Pancreas (tissue), 10 donors: Measurements from ENCODE around the gene PFKFB4. TPM values are rescaled to one million over a fixed set of nuclear protein-coding genes. Genes with fewer than 3 reads are reported as not detected.

Source experiments
- ATAC-seq, 4 donors: fragments of 200-7000 bp; cut with Tn5 transposase; one replicate each; pipeline versions ENCODE4 v1.8.0 to v1.9.1; 2020; ENCODE audit warnings: mild to moderate bottlenecking in 4 of 4, moderate library complexity in 4 of 4
- DNase-seq, 6 donors: peaks; one replicate each; pipeline ENCODE4 v3.0.0-alpha.2; 2020
- FAIRE-seq: peaks from 2 replicates; lab custom pipeline; 2012; peaks lifted over from hg19 to GRCh38; lab: Jason Lieb, UNC
- H3K27ac ChIP-seq, 4 donors: fragments of 200-600 bp; sonication (generic); 1 replicate in 3 of 4; 2 replicates in 1 of 4; pipeline versions ENCODE4 v1.5.0 to v1.8.0; 2020
- H3K27me3 ChIP-seq, 4 donors: fragments of 200-600 bp; one replicate each; pipeline ENCODE4 v1.8.0; 2021
- H3K36me3 ChIP-seq, 3 donors: fragments of 200-600 bp; sonication (generic) in 1 of 3; one replicate each; pipeline versions ENCODE4 v1.5.0 to v1.8.0; 2020 to 2021
- H3K4me1 ChIP-seq, 3 donors: fragments of 200-600 bp; one replicate each; pipeline ENCODE4 v1.8.0; 2021
- H3K4me3 ChIP-seq, 4 donors: fragments of 200-600 bp; sonication (generic) in 2 of 4; one replicate each; pipeline versions ENCODE4 v1.5.0 to v1.8.0; 2020 to 2021
- H3K9me3 ChIP-seq, 4 donors: fragments of 200-600 bp; one replicate each; pipeline ENCODE4 v1.8.0; 2021
- CTCF ChIP-seq, 4 donors: fragments of 200-600 bp; sonication (generic) in 3 of 4; IDR thresholded peaks; one replicate each; pipeline versions ENCODE4 v1.5.0 to v1.8.0; 2021; ENCODE audit warnings: antibody characterized with exemption in 4 of 4
- WGBS, 2 donors: extraction: QIAGEN DNeasy Blood & Tissue Kit; methylation state at CpG; one replicate each; pipeline ENCODE4 v1.1.7; 2013; 5-methylcytosine and 5-hydroxymethylcytosine counted together
- intact Hi-C, 3 donors: fragments of 100-400 bp; cut with DNase I; formaldehyde crosslinking; loops; one replicate each; pipeline versions ENCODE4 v1.11.1 to v1.14.2; 2022
- polyA plus RNA-seq, 2 donors: library from polyadenylated mRNA; stranded (reverse); fragments of 200-250 nt; gene quantifications; one replicate each; pipeline ENCODE4 v1.2.3, GENCODE V29; 2013
- total RNA-seq, 6 donors: library from RNA; stranded (reverse); fragmentation: NEBNext Ultra II Directional in 4 of 6; extraction: Animal tissue kit (Norgen Biotek cat#: 25700) in 4 of 6; gene quantifications; one replicate each; pipeline versions ENCODE4 v1.2.1 to v1.2.4, GENCODE V29; 2021 to 2023
- donor health status: healthy with polysubstance abuse.
- donor health status: DM: no; HTN: no; CAD: no; lungs with moderate emphysema.
- donor health status: DM: no; HTN: no; CAD: no.
- donor health status: control.
- donor health status: control.
- donor health status: Bipolar disorder and iron deficiency.
- donor health status: DM: yes; HTN: yes; CAD: no.
- donor health status: DM: no; HTN: no; CAD: no.
- donor health status: DM: no; HTN: no; CAD: no.
- donor health status: DM: yes; HTN: yes; CAD: no.

The PFKFB4 gene
- total and polyA plus RNA-seq, 8 donors: 7.4 to 12.2 (median 8.5) TPM

GRCh38 chr3:48524970-48525369, 31.6 kb downstream of the PFKFB4 start:
- no peaks in the 10 kb centered on the region for H3K4me1 ChIP-seq
- FAIRE-seq (no peak), DNase-seq (no peak), ATAC-seq (no peak)
- no peaks in the 10 kb centered on the region for H3K27me3 ChIP-seq
- intact Hi-C loops: no loop called here
- no peak for TF ChIP-seq CTCF (IDR thresholded peaks at IDR 0.05)
- H3K27ac ChIP-seq: no peak overlapping the region
- no peaks in the 10 kb centered on the region for H3K9me3 ChIP-seq
- peaks cover 0 to 6% (median 0%) of the 10 kb centered on the region in 3 donors for H3K36me3 ChIP-seq
- 92 to 94% methylated on average over 9 of the region's 9 CpGs for WGBS, 2 donors
- H3K4me3 ChIP-seq: no peak overlapping the region

DNA sequence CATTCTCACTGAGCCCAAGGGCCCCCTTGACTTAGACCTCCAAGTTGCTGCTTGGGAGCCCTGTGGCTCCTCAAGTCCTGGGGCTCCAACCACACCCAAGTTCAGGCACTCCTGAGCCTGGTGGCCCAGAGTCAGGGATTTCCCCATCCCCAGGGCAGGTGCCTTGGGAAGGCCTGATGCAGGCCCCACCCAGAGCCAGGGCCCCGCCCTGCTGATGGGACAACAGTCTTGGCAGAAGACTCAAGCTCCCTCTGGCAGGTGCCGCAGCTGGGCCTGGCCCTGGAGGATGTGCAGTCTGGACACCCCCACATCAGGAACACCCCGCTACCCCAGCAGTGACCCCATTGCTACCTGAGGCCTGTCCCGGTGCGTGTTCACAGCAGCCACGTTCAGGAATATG, 35.0 kb downstream of the PFKFB4 start:
- ATAC-seq (no peak), DNase-seq (peak in 1 of 6 donors; percentile 59), FAIRE-seq (no peak)
- Histone ChIP-seq H3K27me3 (no peaks in the 10 kb centered on the region), H3K27ac (no peak overlapping the region), H3K36me3 (peaks cover 0 to 6% (median 0%) of the 10 kb centered on the region in 3 donors), H3K4me3 (no peak overlapping the region), H3K9me3 (no peaks in the 10 kb centered on the region), H3K4me1 (no peaks in the 10 kb centered on the region)
- intact Hi-C loops: no loop called here
- 93 to 97% methylated on average over 6 of the region's 6 CpGs for WGBS, 2 donors
- no peak for TF ChIP-seq CTCF (IDR thresholded peaks at IDR 0.05)

- no peaks in the 10 kb centered on the region for H3K4me1 ChIP-seq
- H3K9me3 ChIP-seq: no peaks in the 10 kb centered on the region
- TF ChIP-seq CTCF (IDR thresholded peaks at IDR 0.05): no peak
- no peaks in the 10 kb centered on the region for H3K27me3 ChIP-seq
- no peak for FAIRE-seq
- no peak overlapping the region for H3K4me3 ChIP-seq
- H3K36me3 ChIP-seq: no peaks in the 10 kb centered on the region
- ATAC-seq: no peak
- 92 to 96% methylated on average over 9 of the region's 9 CpGs for WGBS, 2 donors
- H3K27ac ChIP-seq: no peak overlapping the region
- DNase-seq: peak in 1 of 6 donors; percentile 43
- intact Hi-C loops: no loop called here
Measured at GRCh38 chr3:48519277-48519643, 37.3 kb downstream of the PFKFB4 start.

DNA sequence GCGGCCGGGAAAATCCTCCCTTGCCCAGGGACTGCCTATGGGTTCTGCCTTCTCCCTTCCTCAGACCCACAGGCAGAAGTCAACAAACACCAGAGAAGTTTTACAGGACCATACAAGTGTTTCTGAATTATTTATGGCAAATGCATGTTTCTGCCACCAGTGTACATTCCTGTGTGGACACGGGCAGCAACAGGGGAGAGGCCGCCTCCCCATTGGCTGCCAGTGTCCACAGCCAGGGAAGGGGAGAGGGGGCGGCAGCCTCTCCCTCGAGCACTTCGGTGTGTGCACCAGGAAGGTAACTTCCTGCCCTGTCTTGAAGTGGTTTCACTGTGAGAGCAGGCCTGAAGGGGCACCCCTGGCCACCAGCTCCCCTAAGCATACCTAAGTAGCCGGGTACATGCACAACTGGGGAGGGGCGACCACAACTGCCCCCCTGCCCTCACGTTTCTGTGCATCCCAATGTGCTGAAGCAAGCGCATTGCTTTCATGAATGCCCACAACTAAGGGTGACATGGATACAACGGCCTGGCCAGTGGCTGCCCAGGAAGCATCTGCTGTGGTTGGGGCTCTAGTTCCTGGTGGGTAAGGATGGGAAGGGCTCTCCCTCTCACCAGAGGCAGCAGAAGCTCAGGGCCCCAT, 37.8 kb downstream of the PFKFB4 start:
- H3K27me3 ChIP-seq: no peaks in the 10 kb centered on the region
- no peaks in the 10 kb centered on the region for H3K4me1 ChIP-seq
- intact Hi-C loops: no loop called here
- 79 to 82% methylated on average over 12 of the region's 12 CpGs for WGBS, 2 donors
- H3K27ac ChIP-seq: no peak overlapping the region
- no peak overlapping the region for H3K4me3 ChIP-seq
- FAIRE-seq: no peak
- no peak for TF ChIP-seq CTCF (IDR thresholded peaks at IDR 0.05)
- H3K9me3 ChIP-seq: no peaks in the 10 kb centered on the region
- H3K36me3 ChIP-seq: no peaks in the 10 kb centered on the region
- ATAC-seq: no peak
- peak in 1 of 6 donors; percentile 28 for DNase-seq

GRCh38 chr3:48518069-48518468, 38.5 kb downstream of the PFKFB4 start:
- no peaks in the 10 kb centered on the region for H3K4me1 ChIP-seq
- WGBS, 2 donors: 84 to 88% methylated on average over 6 of the region's 6 CpGs
- no peak for TF ChIP-seq CTCF (IDR thresholded peaks at IDR 0.05)
- ATAC-seq: no peak
- no peaks in the 10 kb centered on the region for H3K36me3 ChIP-seq
- FAIRE-seq: no peak
- H3K4me3 ChIP-seq: no peak overlapping the region
- H3K27ac ChIP-seq: no peak overlapping the region
- intact Hi-C loops: no loop called here
- H3K27me3 ChIP-seq: no peaks in the 10 kb centered on the region
- H3K9me3 ChIP-seq: no peaks in the 10 kb centered on the region
- DNase-seq: no peak
